Hippocampal formation (tissue), 2 donors: ENCODE data around the gene LY9.

Experiments
- DNase-seq, 2 donors: peaks; one replicate each; lab custom pipeline; 2025; lab: John Stamatoyannopoulos, UW

Gene LY9

DNA sequence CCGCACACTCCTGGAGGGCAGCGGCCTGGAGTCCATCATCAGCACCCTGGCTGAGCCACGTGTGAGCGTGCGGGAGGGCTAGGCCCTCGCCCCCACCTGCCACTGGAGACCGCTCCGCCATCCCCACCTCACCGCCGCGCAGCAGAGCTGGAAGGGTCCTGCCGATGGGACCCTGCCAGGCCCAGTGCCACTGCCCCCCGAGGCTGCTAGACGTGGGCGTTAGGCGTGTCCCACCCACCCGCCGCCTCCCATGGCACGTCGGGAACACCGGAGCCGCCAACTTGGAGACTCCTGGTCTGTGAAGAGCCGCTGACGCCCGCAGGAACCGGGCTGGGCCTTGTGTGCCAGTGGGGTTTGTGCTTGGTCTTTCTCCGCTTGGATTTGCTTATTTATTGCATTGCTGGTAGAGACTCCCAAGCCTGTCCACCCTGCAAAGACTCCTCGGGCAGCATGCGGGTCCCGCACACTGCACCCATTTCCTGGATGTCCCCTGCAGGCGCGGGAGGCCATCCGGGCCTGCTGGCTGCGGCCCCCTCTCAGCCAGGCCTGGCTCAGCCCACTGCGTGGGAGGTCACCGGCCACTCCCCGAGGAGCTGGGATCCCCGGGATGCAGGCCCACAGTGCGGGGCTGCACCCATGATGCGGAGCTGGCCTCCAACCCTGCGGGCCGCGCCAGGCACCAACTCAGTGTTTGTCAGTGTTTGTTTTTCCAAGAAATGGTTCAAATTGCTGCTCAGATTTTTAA lies 6.0 kb downstream of the LY9 start:
- DNase-seq = no peak

DNA sequence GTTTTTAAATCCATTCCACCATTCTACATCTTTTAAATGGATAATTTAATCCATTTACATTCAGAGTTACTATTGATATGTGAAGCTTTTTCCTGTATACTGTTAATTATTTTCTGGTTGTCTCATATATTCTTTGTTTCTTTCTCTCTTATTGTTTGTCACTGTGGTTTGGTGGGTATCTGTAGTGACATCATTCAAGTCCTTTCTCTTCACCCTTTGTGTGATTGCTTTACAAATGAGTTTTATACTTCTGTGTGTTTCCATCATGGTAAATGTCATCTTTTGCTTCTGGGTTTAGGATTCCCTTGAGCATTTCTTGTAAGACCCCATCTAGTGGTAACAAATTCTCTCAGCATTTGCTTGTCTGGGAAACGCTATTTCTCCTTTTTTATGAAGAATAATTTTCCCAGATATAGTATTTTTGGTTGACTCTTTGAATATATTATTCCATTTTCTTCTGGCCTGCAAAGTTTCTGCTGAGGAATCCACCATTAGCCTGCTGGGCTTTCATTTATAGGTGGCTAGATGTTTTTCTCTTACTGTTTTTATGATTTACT lies 10.2 kb downstream of the LY9 start:
- DNase-seq = no peak

DNA sequence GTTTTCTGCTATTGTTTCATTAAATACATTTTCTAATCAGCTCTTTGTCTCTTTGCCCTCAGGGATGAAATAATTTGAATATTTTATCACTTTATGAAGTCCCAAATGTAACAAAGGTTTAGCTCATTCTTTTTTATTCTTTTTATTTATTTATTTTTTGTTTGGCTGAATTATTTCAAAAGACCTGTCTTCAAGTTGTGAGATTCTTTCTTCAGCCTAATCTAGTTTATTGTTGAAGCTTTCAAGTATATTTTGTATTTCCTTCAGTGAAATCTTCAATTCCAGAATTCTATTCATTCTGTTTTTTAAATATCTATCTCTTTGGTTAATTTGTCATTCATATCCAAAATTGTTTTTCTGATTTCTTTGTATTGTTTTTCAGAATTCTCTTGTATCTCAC lies 10.8 kb downstream of the LY9 start:
- no peak for DNase-seq

DNA sequence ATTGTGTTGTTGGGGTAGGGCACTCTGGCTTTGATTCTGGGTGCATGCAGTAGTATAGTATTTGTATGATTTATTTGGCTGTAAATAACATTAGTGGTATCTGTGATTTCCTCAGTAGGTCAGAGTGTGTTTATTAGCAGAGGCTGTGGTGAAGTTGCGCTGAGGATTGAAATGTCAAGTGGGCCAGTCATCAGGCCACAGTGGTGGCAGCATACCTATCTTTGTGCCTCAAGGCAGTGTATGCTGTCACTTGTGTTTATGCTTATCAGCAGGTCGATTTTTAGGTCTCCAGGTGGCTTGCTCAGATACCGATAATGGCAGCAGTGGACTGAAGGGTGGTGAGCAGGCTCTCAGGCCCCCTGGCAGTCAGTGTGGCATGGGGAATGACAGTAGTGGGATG lies 11.3 kb downstream of the LY9 start:
- no peak for DNase-seq

DNA sequence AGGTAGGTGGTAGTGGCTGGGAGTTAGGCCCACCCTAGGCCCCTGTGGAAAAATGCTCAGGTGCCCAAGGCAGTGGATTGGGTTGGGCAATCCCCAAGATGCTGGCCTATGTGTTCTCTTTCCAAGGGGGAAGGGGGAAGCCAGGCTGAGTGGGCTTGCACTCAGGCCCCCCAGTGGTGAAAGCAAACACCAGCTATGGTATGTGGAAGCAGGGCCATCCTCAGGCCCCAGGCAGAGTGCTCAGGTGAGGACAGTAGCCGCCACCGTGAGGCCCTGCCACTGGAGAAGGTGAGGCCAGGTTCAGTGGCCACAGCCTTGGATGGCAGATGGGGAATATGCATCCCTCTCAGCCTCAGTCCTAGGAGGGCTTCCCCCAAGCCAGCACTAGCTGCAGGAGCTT lies 11.8 kb downstream of the LY9 start:
- no peak for DNase-seq

DNA sequence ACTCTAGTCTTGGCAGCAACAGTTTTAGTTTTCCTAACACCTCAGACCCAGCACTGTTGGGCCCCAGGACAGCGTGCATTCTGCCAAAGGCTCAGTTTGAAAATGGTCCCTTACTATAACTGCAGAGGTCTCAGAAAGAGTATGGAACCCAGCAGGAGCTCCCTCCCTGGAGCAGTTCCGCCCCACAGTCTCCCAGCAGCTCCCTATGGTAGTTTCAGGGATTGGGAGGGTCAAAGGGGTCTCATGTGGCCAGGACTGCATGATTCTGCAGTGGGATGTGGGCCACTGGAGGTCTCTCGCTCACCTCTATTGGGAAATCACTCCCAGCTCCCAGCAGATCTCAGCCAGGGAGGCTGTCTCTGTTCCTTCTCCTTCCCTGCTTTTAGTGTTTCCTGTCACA lies 12.3 kb downstream of the LY9 start:
- no peak for DNase-seq

DNA sequence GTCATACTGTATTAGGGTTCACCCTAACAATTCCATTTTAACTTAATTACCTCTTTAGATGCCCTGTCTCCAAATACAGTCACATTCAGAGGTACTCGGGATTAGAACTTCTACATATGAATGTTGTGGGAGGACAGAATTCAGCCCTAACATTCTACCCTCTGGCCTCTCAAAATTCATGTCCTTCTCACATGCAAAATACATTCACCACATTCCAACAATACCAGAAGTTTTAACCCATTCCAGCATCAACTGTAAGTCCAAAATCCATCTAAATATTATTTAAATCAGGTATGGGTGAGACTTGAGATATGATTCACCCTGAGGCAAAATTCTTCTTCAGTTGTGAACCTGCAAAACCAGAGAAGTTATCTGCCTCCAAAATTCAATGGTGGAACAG lies 14.5 kb downstream of the LY9 start:
- DNase-seq = no peak

DNA sequence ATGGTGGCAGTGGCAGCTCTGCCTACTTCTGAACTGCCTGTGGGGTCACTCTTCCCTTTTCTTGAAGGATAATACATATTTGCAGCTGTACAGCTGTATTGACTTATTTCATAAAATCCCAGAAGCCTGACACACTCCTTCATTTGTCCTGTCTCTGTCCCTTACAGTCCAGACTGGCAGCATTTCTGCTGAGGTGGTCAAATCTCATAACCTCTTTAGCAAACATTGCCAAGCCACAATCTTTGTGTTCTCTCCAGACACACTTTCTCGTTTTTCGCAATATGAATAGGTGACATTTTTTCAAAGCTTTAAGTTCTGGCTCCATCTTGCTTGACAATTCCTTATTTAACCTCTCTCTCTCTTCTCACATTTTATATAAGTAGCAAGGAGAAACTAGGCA lies 15.2 kb downstream of the LY9 start:
- DNase-seq = no peak

DNA sequence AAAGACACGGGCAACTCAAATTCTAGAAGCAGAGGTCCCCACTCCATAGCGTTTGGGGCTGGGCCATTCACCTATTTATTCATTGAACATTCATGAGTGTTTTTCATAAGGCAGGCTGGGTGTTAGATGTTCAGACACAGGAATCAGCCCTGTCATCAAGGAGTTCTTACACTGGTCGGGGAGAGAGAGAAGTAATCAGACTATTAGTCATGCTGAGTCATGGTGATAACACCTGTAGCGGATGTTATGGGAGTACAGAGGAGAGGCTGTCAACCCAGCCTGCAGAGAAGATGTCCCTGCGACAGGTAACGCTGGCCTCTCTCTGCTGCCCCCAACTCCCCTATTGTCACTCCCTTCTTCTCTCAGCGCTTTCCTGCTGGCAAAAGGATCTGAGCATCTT lies 17.2 kb downstream of the LY9 start:
- no peak for DNase-seq

DNA sequence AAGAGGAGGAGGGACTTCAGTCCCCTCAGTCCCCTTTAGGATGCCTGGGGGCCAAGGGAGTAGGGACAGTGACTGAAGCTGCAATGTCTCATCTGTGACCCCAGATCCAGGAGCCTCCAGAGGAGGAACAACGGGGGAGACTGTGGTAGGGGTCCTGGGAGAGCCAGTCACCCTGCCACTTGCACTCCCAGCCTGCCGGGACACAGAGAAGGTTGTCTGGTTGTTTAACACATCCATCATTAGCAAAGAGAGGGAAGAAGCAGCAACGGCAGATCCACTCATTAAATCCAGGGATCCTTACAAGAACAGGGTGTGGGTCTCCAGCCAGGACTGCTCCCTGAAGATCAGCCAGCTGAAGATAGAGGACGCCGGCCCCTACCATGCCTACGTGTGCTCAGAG lies 18.3 kb downstream of the LY9 start:
- DNase-seq = no peak

DNA sequence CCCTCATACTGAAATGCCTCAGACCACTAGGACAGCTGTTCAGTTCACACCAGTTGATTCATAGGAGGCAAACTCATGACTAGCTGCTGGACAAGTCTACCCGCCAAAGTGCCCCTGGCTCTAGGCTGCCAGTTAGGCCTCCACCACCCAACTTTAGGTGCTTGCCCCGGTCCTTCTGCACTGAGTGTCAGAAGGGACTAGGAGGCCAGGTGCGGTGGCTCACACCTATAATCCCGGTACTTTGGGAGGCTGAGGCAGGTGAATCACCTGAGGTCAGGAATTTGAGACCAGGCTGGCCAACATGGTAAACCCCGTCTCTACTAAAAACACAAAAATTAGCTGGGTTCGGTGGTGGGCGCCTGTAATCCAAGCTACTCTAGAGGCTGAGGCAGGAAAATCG lies 18.9 kb downstream of the LY9 start:
- no peak for DNase-seq

DNA sequence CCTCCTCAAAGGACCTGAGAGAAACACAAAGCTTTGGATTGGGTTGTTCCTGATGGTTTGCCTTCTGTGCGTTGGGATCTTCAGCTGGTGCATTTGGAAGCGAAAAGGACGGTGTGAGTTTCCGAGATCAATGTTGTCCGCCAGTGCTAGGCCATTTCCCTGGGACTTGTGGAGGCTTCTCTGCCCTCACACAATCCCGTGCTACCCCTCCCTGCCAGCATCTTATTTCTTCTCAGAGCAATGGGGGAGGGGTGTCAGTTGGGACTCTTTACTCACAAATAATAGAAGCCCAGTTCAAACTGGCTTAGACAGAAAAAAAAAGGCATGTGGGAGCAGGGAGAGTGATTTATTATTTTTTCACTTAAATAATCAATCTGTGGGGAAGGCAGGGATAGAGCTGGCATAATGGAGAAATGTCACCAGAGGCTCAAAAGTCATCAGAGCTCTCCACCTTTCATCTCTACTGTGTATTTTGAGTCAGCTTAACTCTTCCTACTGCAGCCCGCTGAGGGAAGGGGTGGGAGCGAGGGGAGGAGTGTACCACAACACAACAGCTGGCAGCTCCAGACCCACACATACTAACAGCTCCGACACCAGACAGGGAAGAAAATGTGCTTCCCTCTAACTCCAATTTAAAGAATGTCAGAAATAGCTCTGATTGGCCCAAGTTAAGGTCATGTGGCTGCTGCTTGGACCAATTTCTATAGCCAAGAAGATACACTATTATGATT lies 22.4 kb downstream of the LY9 start:
- no peak for DNase-seq

DNA sequence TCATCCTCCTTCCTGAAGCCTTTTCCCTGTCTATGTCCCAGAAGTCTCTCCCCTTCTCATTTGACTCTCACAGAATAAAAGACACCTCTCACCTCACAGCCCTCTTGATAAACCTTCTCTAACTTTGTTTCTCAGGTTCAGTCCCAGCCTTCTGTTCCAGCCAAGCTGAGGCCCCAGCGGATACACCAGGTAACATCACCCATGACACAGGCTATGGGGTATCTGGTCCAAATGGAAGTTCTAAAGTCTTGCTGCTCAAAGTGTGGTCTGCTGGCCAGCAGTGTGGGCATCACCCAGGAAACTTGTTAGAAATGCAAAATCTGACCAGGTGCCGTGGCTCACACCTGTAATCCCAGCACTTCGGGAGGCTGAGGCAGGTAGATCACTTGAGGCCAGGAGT lies 23.2 kb downstream of the LY9 start:
- no peak for DNase-seq

DNA sequence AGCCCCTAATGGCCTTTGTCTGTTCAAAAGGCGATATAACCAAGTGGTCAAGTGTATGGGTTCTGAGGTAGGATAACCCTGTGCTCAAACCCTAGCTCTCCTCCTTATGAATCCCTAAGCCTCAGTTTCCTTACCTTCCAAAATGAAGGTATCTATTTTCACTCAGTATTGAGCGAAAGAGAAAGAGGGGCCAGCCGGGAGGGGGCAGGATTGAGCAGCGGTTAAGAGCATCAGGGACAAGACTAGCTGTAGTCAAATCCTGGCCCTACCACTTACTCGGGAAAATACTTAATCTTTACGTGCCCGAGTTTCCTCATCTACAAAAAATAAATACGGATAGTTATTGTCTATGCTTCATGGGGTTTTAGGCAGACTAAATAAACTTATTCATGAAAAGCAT lies 25.7 kb downstream of the LY9 start:
- no peak for DNase-seq

DNA sequence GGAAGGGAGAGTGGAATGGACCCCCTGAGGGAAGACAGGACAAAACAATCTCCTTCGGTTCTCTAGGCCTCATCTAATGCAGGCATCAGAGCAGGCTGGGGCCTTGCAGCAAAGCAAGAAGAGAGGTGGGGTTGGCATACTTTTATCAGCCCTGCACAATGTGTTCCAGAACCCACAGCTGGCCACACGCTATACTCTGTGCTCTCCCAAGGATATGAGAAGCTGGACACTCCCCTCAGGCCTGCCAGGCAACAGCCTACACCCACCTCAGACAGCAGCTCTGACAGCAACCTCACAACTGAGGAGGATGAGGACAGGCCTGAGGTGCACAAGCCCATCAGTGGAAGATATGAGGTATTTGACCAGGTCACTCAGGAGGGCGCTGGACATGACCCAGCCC lies 27.3 kb downstream of the LY9 start:
- DNase-seq = no peak

DNA sequence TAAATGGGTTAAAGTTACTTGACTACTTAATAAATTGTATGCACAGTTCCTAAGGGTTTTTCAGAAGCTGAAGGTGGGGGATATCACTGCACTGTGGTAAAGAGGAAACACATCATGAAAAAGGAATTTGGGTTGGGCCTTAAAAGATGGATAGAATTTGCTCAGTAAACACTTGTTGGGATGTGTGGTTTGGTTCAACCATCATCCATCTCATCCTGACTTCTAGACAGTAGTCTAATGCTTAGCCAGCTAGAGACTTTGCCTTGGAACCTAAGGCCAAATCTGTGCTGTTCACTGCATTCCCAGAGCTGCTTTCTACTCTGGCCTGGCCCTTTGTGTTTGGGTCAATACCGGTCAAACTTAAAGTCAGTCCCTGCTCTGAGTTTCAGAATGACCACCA lies 30.6 kb downstream of the LY9 start:
- no peak for DNase-seq

DNA sequence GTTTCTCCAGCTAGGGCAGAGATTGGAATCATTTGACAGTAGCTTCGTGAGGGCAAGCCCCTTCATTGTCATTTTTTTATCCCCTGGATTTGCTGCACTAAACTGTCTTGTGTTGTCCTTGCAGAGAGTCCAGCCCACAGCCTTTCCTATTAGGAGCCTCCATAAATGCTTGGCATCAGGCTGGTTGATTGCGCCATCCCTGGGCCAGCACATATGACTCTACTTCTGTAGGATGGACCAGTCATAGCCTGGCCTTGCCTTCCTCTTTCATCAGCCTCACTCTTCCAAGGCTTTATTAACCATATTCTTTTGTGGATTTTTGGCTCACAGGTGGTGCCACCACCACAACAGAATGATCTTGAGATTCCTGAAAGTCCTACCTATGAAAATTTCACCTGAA lies 31.4 kb downstream of the LY9 start:
- no peak for DNase-seq

DNA sequence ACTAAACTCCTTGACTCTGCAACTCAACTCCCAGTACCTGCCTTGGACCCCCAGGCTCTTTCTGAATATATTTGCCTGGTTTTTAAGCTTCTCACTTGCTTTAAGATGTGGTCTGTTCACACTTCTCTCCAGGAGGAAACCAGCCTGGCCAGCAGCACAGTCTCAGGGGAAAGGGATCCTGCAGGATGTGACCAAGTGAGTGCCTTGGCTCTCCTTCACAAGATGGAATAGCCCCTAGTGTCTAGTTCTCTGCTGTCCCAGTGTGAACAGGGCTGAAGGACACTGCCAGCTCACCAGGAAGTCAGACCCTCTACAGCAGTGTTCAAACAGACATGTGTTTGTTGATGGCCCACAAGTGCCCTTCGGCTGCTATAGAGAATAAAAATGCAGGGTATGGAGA lies 33.8 kb downstream of the LY9 start:
- no peak for DNase-seq

DNA sequence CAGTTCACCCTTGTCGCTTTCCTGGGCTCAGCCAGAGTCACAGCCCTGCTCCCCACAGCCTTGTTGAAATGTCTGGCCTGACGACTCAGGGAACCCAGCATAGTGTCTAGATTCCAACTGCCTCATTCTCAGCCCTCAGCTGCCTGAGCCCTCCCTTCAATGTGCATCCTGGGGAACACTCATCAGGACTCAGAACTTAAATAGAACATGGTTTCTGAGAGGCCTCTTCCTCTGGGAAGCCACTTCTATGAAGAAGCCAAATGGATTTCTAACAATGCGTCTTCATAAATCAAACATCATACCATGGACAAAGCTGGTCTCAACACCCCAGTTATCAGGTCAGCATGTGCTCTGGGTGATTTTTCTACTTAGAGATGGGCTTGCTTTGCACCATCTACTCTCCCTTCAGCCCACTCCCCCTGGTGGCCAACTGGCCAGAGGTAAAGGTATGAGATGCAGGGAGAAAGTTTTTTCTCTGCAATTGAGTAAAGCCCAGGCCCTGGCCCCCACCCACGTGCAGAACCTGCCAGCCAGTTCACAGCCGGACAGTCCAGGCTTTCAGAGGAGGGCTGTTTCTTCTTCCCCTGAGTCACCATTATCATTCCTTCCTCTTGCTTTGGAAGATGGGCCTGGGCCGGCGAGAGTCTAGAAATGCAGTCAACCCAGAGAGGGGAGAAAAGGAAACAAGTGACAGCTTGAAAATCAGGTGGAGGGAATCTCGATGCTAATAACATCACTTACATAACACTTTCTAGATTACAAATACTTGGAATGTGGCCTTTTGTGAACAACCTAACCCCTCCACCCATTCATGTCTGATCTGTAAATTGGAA lies 34.6 kb downstream of the LY9 start:
- no peak for DNase-seq

DNA sequence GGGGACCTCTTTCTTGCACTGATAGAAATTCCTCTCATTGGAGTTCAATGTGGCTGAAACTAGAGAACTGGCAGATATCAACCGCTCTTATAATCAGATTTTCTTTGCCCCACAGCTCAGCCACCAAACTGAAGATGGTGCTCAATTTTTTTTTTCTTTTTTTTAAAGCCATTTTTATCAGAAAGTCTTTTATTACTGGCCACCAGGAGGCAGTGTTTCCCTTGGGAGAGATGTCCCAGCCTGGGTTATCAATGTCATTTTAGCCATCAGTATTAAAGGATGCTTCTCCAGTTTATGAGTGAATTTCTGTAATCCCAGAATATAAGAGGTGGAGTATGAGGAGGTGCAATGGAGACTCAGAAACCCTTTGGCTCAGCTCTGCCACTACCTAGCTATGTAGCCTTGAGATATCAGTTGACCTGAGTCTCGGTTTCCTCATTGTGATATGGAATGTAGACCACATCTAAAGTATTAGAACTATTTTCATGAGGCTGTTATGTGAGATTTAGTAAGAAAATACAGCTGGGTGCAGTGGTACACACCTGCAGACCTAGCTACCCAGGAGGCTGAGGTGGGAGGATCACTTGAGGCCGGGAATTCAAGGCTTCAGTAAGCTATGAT lies 39.1 kb downstream of the LY9 start:
- peak in 1 of 2 donors; percentile 4 for DNase-seq

DNA sequence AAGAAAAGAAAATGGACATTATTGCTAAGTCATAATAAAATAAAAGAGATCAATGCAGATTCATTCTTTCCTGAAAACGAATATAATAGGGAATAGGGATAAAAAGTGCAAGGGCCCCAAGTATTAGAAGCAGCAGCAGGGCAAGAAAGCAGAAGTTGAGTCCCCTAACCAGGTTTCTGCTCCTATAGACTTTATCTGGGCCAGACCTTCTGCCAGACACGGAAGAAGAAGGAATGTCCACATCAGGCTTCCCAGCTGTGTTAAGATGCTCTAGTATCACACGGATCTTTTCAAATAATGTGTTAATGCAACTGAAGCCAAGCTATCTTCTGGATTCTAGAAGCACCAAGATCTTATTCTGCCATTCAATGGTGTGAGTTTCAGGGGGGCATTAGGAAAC lies 39.8 kb downstream of the LY9 start:
- no peak for DNase-seq

DNA sequence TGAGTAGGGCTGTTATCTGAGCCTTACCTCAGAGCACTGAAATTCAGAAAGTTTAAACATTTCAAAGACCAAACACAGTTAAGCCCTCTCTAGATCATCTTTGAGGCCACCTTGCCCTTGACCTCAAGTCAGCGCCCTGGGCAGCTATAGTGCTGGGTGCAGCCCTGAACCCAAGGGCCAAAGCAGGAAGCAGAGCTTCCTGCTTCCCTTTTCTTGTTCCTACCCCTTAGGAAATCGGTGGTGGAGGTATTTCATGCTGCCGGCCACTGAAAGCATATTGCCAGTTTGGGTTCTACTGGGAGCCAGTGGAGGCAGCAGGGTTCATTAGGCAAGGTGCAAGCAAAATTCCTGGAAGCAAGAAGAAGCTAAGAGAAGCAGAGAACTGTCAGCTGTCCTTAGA lies 40.6 kb downstream of the LY9 start:
- no peak for DNase-seq
